ENCODE measurements around the gene SIN3A.

DNA sequence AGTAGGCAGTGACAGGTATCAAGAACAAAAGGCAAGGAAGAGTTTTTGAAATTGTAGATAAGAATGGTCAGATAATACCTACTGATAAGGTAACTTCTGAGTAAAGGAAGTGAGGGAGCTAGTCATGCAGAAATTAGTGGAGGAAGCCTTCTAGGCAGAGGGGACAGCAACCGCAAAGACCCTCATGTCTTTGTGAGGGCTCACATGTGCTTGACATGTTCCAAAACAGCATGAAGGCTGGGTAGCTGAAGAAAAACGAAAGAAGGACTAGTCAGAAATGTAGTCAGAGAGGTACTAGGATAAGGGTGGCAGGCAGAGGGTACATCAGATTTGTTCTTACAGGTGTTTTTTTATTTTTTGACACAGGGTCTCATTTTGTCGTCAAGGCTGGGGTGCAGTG lies 5.3 kb downstream of the SIN3A start:
- TF ChIP-seq CTCF (conservative IDR thresholded peaks at IDR 0.05; ENCODE audit: low read depth, low read length) = no peak
- no peak for TF ChIP-seq EZH2 (IDR thresholded peaks at IDR 0.05; ENCODE audit: low read length, unreplicated experiment)

Measured in PC-3 (cell line).